NCI-H2029 treated with DMSO at 0.1 percent for 48 hours (cell line): ENCODE data around the gene OR2V2.
"Not testable (repeated sequence)": the region's sequence is repeated elsewhere in the genome, so short reads cannot be mapped to it uniquely, and the experiment has no call there.

Source experiments
- DNase-seq: peaks from one replicate; lab custom pipeline; 2025; lab: John Stamatoyannopoulos, UW

The OR2V2 gene

GRCh38 chr5:181114844-181115778, 32.3 kb upstream of the OR2V2 start:
- DNase-seq, result no peak

- DNase-seq, result no peak
Measured at GRCh38 chr5:181118369-181118768, 29.0 kb upstream of the OR2V2 start.

- DNase-seq, result no peak
Measured at GRCh38 chr5:181119105-181119504, 28.3 kb upstream of the OR2V2 start.

- no peak for DNase-seq
Measured at GRCh38 chr5:181120306-181120705, 27.1 kb upstream of the OR2V2 start.

- no peak for DNase-seq
Measured at GRCh38 chr5:181120761-181121160, 26.6 kb upstream of the OR2V2 start.

GRCh38 chr5:181121675-181122561, 25.5 kb upstream of the OR2V2 start:
- DNase-seq, result no peak

- DNase-seq, result no peak
Measured at GRCh38 chr5:181124526-181124925, 22.9 kb upstream of the OR2V2 start.

- DNase-seq, result no peak
Measured at GRCh38 chr5:181126841-181127240, 20.5 kb upstream of the OR2V2 start.

GRCh38 chr5:181127456-181127855, 19.9 kb upstream of the OR2V2 start:
- DNase-seq, result no peak

- DNase-seq, result no peak
Measured at GRCh38 chr5:181127907-181128626, 19.3 kb upstream of the OR2V2 start.

GRCh38 chr5:181129601-181130000, 17.8 kb upstream of the OR2V2 start:
- no peak for DNase-seq

- DNase-seq, result not testable (repeated sequence)
Measured at GRCh38 chr5:181130081-181130480, 17.3 kb upstream of the OR2V2 start.

GRCh38 chr5:181130832-181131496, 16.4 kb upstream of the OR2V2 start, which contains the start of gene OR2V1:
Gene OR2V1 (minus strand): TSS chr5:181131169. CDS start chr5:181125304, 5,865 bp downstream.
- DNase-seq, result no peak

GRCh38 chr5:181131514-181131913, 15.9 kb upstream of the OR2V2 start:
- DNase-seq, result no peak

- DNase-seq, result no peak
Measured at GRCh38 chr5:181133083-181133482, 14.3 kb upstream of the OR2V2 start.

- no peak for DNase-seq
Measured at GRCh38 chr5:181133610-181134231, 13.7 kb upstream of the OR2V2 start.

GRCh38 chr5:181134259-181134658, 13.1 kb upstream of the OR2V2 start:
- no peak for DNase-seq

GRCh38 chr5:181136361-181136955, 10.9 kb upstream of the OR2V2 start:
- DNase-seq, result no peak

GRCh38 chr5:181138258-181138657, 9.1 kb upstream of the OR2V2 start:
- DNase-seq, result no peak

- DNase-seq, result no peak
Measured at GRCh38 chr5:181140766-181141165, 6.6 kb upstream of the OR2V2 start.

- no peak for DNase-seq
Measured at GRCh38 chr5:181142054-181142453, 5.3 kb upstream of the OR2V2 start.
